HEK293T (cell line): ENCODE results near the gene NUP35.

Experiments used
- CTCF ChIA-PET: fragments of 350-600 bp; formaldehyde crosslinking; extraction: SDS; loops from one replicate; lab custom pipeline; 2021; ENCODE audit warnings: antibody characterized with exemption, inconsistent platforms; lab: Yijun Ruan, JAX
- POLR2A ChIA-PET: fragments of 350-600 bp; formaldehyde crosslinking; extraction: SDS; loops from one replicate; lab custom pipeline; 2020; ENCODE audit warnings: antibody characterized with exemption, inconsistent platforms; lab: Yijun Ruan, JAX
- DNase-seq: peaks from one replicate; pipeline ENCODE4 v3.0.0; 2012; ENCODE audit warnings: mixed read lengths; ENCODE audit errors: extremely low spot score
- ARNT ChIP-seq: fragments of 450-650 bp; IDR thresholded peaks from 2 replicates; pipeline ENCODE4 v1.6.1; 2017; ENCODE audit warnings: mild to moderate bottlenecking
- BHLHE40 ChIP-seq: fragments of 450-650 bp; IDR thresholded peaks from 2 replicates; pipeline ENCODE4 v1.6.1; 2016; ENCODE audit warnings: mild to moderate bottlenecking, moderate library complexity, borderline replicate concordance
- CTBP1 ChIP-seq: fragments of 450-650 bp; IDR thresholded peaks from 2 replicates; pipeline ENCODE4 v1.6.1; 2016; ENCODE audit warnings: borderline replicate concordance
- ELF4 ChIP-seq: fragments of 450-650 bp; IDR thresholded peaks from 2 replicates; pipeline ENCODE4 v1.6.1; 2017; ENCODE audit warnings: antibody characterized with exemption
- FOXA1 ChIP-seq: fragments of 450-650 bp; IDR thresholded peaks from 2 replicates; pipeline ENCODE4 v1.6.1; 2016; ENCODE audit warnings: mild to moderate bottlenecking
- FOXK2 ChIP-seq: fragments of 450-650 bp; IDR thresholded peaks from 2 replicates; pipeline ENCODE4 v1.6.1; 2016; ENCODE audit warnings: mild to moderate bottlenecking
- FOXM1 ChIP-seq: fragments of 450-650 bp; IDR thresholded peaks from 2 replicates; pipeline ENCODE4 v1.6.1; 2017; ENCODE audit warnings: mild to moderate bottlenecking, borderline replicate concordance
- HDGF ChIP-seq: fragments of 450-650 bp; IDR thresholded peaks from 2 replicates; pipeline ENCODE4 v1.6.1; 2017; ENCODE audit warnings: antibody characterized with exemption, borderline replicate concordance
- L3MBTL2 ChIP-seq: fragments of 450-650 bp; conservative IDR thresholded peaks from 2 replicates; pipeline ENCODE4 v1.6.1; 2016; ENCODE audit warnings: mild to moderate bottlenecking
- LEF1 ChIP-seq: fragments of 450-650 bp; IDR thresholded peaks from 2 replicates; pipeline ENCODE4 v1.6.1; 2017; ENCODE audit warnings: mild to moderate bottlenecking, borderline replicate concordance
- NFRKB ChIP-seq: fragments of 450-650 bp; IDR thresholded peaks from 2 replicates; pipeline ENCODE4 v1.6.1; 2016; ENCODE audit warnings: mild to moderate bottlenecking, moderate library complexity
- SP1 ChIP-seq: fragments of 450-650 bp; IDR thresholded peaks from 2 replicates; pipeline ENCODE4 v1.6.1; 2017
- SUZ12 ChIP-seq: fragments of 450-650 bp; IDR thresholded peaks from 2 replicates; pipeline ENCODE4 v1.6.1; 2016; ENCODE audit warnings: mild to moderate bottlenecking
- TARDBP ChIP-seq: fragments of 450-650 bp; IDR thresholded peaks from 2 replicates; pipeline ENCODE4 v1.6.1; 2016
- ZNF384 ChIP-seq: fragments of 450-650 bp; IDR thresholded peaks from 2 replicates; pipeline ENCODE4 v1.6.1; 2016
- TF ChIP-seq, protein P1 (sequence below): fragments of 450-650 bp; IDR thresholded peaks from 2 replicates; pipeline ENCODE4 v1.6.1; 2016

The NUP35 gene

DNA sequence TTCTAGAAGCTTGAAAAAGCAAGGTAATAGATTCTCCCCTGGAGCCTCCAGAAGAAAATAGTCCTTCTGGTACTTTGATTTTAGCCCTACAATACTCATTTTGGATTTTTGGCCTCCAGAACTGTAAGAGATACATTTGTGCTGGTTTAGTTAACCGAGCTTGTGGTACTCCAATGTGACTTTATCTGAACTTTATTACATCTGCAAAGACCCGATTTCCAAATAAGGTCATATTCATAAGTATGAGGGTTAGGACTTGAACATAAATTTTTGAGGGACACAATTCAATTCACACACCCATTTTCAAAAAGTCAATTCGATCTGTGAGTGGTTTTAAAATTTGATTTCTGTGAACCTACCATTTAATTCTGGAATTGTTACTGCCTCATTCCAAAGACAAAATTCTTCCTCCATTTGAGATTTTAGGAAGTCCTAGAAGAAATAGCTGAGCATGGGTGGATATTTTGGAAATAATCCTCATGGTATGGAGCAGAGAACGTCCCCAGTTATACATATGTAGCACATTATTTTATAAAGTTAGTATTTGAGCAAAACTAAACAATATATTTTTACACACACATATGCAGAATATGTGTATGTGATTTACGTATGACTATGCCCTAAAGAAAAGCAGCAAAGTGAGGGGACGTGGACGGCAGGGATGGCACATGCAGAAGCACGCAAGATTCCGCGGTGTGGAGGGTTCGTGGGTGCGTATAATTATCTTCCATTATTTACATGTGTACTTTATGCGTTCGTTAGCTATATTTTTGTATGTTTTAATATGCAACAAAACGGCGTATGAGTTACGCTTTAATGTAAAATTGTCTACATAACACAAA lies 905 bp upstream of the NUP35 start:
- TF ChIP-seq NFRKB (no peak), HDGF (no peak), L3MBTL2 (no peak), ZNF384 (no peak), ELF4 (no peak)
- TF ChIP-seq, protein P1, sequence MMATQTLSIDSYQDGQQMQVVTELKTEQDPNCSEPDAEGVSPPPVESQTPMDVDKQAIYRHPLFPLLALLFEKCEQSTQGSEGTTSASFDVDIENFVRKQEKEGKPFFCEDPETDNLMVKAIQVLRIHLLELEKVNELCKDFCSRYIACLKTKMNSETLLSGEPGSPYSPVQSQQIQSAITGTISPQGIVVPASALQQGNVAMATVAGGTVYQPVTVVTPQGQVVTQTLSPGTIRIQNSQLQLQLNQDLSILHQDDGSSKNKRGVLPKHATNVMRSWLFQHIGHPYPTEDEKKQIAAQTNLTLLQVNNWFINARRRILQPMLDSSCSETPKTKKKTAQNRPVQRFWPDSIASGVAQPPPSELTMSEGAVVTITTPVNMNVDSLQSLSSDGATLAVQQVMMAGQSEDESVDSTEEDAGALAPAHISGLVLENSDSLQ: no peak
- POLR2A ChIA-PET: interaction anchor here (1.5 to 2.6 kb wide), 2 partner anchors 44 to 58 kb away, joined by 5 to 29 read pairs; partner anchors contain the start of gene DUSP19
- no peak for DNase-seq
- CTCF ChIA-PET: no interaction called here

DNA sequence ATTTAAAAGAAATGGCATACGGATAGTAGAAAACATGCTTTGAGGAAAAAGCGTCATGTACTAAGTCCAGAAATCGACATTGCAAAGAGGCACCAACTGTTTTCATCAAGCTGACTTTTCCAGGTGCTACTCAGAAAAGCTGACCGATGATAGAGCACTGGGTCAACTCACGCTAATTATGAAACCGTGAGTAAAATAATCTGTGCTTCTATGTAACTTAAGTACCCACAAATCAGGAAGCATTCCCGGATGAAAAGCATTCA lies 353 bp upstream of the NUP35 start:
- CTCF ChIA-PET: no interaction called here
- POLR2A ChIA-PET: interaction anchor here (1.5 to 2.6 kb wide), 2 partner anchors 44 to 59 kb away, joined by 5 to 29 read pairs; partner anchors contain the start of gene DUSP19
- no peak for DNase-seq
- TF ChIP-seq SUZ12: no peak
- TF ChIP-seq FOXK2: no peak
- TF ChIP-seq LEF1: no peak
- TF ChIP-seq CTBP1: no peak
- TF ChIP-seq ELF4: no peak
- TF ChIP-seq ARNT: no peak
- no peak for TF ChIP-seq ZNF384
- TF ChIP-seq FOXA1: no peak
- no peak for TF ChIP-seq FOXM1
- no peak for TF ChIP-seq BHLHE40
- no peak for TF ChIP-seq L3MBTL2
- no peak for TF ChIP-seq TARDBP
- TF ChIP-seq HDGF: no peak

DNA sequence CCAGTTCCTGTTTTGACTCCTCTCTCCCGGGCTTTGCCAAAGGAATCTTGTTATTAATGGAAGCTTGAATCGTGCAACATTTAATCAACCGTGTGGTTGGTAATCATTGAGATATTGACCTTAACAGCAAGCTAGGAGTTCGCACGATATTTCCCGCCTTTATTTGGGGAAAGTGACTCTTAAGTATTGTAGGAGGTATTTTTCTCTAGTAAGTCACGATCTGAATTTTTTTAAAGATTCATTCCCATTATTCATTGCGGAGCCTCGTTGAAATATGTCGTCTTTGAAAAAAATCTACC lies 663 bp downstream of the NUP35 start:
- ChIA-PET POLR2A (interaction anchor here (0.6 to 2.6 kb wide), 11 partner anchors 12 to 232 kb away, joined by 3 to 29 read pairs (median 4); partner anchors contain the start of gene DUSP19), CTCF (no interaction called here)
- TF ChIP-seq BHLHE40 (no peak), L3MBTL2 (peak; percentile 51)
- DNase-seq: no peak

DNA sequence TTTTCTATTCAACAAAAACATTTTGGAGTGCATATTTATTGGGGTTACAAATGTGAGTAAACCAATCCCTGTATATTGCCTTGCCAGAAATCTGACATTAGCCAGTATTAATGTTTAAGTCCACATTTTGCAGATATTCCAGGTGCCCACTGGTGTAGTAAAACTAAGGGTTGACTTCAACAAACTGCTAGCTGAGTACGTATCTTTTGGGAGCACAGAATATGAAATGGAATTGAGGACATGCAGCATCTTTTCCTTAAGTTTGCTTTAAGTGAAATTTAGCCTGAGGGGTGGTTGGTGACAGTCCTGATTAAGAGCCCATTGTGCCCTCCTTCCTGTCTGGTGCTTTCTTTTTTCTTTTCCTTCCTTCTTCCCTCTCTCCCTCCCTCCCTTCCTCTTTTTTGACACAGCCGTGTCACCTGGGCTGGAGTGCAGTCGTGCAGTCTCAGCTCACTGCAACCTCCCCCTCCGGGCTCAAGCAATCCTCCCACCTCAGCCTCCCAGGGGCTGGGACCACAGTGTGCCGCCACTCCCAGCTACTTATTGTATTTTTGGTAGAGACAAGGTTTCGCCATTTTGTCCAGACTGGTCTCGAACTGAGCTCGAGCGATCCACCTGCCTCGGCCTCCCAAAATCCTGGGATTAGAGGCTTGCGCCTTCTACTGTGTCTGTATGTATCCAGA lies 1.6 kb downstream of the NUP35 start:
- DNase-seq: no peak
- POLR2A ChIA-PET: interaction anchor here (1.1 to 2.6 kb wide), 2 partner anchors 38 to 46 kb away, joined by 5 to 29 read pairs; partner anchors contain the start of gene DUSP19
- CTCF ChIA-PET: interaction anchor here (0.6 kb wide), 1 partner anchor 15 kb away, joined by 3 read pairs; no protein-coding TSS in a partner anchor

DNA sequence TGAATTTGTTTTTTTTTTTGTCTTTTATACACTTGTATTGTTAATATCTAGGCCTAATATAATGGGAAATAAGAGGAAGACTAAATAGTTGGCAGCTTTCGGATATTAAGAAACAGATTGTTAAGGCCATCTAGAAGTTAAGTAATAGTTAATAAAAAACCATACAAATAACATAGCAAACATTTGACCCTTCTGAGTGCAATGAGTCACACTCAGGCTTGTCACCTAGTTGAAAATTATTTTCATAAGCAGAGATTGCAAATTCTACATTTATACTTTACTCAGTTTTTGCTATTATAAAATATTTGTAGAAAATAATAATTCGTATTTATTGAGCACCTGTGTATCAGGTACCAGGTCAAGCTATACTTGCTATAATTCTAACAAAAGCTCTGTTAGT lies 2.4 kb downstream of the NUP35 start:
- POLR2A ChIA-PET: interaction anchor here (1.3 kb wide), 1 partner anchor 48 kb away, joined by 5 read pairs; the partner anchor contains the start of gene DUSP19
- CTCF ChIA-PET: no interaction called here
- TF ChIP-seq SUZ12: no peak
- no peak for TF ChIP-seq LEF1
- no peak for TF ChIP-seq TARDBP
- no peak for TF ChIP-seq ZNF384
- TF ChIP-seq ELF4: no peak
- no peak for TF ChIP-seq FOXK2
- TF ChIP-seq NFRKB: no peak
- no peak for DNase-seq

More for the DNA sequence above, 1.6 kb downstream of the NUP35 start:
- TF ChIP-seq SUZ12 (no peak), BHLHE40 (no peak), TARDBP (no peak), LEF1 (no peak), ELF4 (no peak), ZNF384 (no peak)
- TF ChIP-seq, protein P1: peak; percentile 48

DNA sequence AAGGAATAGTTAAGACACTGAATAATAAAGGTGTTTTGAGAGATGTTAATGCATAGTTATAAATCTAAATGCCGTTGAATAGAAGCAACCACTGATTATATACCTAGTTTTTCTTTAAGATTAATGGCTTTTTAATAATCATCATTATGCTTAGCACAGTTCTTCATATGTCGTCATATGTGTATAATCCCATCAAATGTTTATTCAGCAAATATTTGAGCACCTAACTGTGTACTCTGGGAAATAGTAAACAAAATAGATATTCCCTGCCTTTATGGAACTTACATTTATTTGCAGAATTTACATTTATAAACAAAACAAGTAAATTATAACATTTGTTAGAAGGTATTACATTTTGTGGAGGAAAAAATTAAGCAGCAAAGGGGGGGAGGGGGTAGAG lies 9.8 kb downstream of the NUP35 start:
- CTCF ChIA-PET: no interaction called here
- DNase-seq: no peak
- POLR2A ChIA-PET: no interaction called here
- no peak for TF ChIP-seq FOXM1

DNA sequence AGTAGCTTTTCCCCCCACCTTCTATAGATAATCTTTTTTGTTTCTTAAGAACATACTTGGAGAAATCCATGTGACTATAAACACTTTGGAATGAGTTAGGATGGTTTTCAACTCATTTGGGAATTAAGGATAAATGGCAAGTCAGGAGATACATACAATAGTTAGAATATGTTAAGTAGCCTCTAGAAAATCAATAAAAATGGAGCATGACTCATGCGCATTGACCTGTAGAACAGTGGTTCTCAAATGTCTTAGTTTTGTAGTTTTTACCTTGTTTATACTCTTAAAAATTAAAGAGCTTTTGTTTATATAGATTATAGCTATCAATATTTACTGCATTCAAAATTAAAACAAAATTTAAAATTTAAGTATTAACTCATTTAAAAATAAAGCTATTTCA lies 24.7 kb downstream of the NUP35 start:
- TF ChIP-seq CTBP1 (no peak), ARNT (no peak), ELF4 (no peak), SP1 (no peak)
- ChIA-PET CTCF (interaction anchor here (0.5 kb wide), 1 partner anchor 11 kb away, joined by 3 read pairs; no protein-coding TSS in a partner anchor), POLR2A (interaction anchor here (1.2 kb wide), 1 partner anchor 24 kb away, joined by 4 read pairs; the partner anchor contains the start of gene NUP35)
- DNase-seq: no peak
